MM.1S (cell line): ENCODE measurements around the gene SLC35A4.
A peak's percentile ranks its signal among the peaks of the same experiment; 100 is the strongest.

Experiments used
- DNase-seq: peaks from one replicate; pipeline ENCODE4 v3.0.0-alpha.2; 2015
- H2AFZ ChIP-seq: fragments of 300-600 bp; sonication (generic); 2 replicates; pipeline ENCODE4 v1.6.0; 2016; ENCODE audit warnings: antibody characterized with exemption, low read length
- H3F3A ChIP-seq: fragments of 300-600 bp; sonication (generic); 2 replicates; pipeline ENCODE4 v1.6.1; 2016; ENCODE audit warnings: mild to moderate bottlenecking, antibody characterized with exemption, low read length, moderate library complexity, mixed read lengths; ENCODE audit not compliant: insufficient read depth
- H3K27ac ChIP-seq: fragments of 300-600 bp; sonication (generic); 2 replicates; pipeline ENCODE4 v1.5.1; 2016; ENCODE audit warnings: mild to moderate bottlenecking, low read length
- H3K27me3 ChIP-seq: fragments of 300-600 bp; sonication (generic); replicated peaks from 2 replicates; pipeline ENCODE4 v1.6.0; 2016; ENCODE audit warnings: low read length; ENCODE audit not compliant: insufficient read depth
- H3K36me3 ChIP-seq: fragments of 300-600 bp; sonication (generic); replicated peaks from 2 replicates; pipeline ENCODE4 v1.6.1; 2016; ENCODE audit warnings: mild to moderate bottlenecking, low read length, mixed read lengths; ENCODE audit not compliant: insufficient read depth
- H3K4me1 ChIP-seq: fragments of 300-600 bp; sonication (generic); 2 replicates; pipeline ENCODE4 v1.6.1; 2016; ENCODE audit warnings: low read length, mixed read lengths
- H3K4me2 ChIP-seq: fragments of 300-600 bp; sonication (generic); 2 replicates; pipeline ENCODE4 v1.6.0; 2016; ENCODE audit warnings: low read depth, low read length
- H3K4me3 ChIP-seq: fragments of 300-600 bp; sonication (generic); 2 replicates; pipeline ENCODE4 v1.5.1; 2016; ENCODE audit warnings: low read length, mixed read lengths
- H3K79me2 ChIP-seq: fragments of 300-600 bp; sonication (generic); 2 replicates; pipeline ENCODE4 v1.6.1; 2016; ENCODE audit warnings: mixed run types, low read length, mixed read lengths
- H3K9ac ChIP-seq: fragments of 300-600 bp; sonication (generic); 2 replicates; pipeline ENCODE4 v1.6.1; 2016; ENCODE audit warnings: low read length, mixed read lengths
- H3K9me2 ChIP-seq: fragments of 300-600 bp; sonication (generic); replicated peaks from 2 replicates; pipeline ENCODE4 v1.6.1; 2016; ENCODE audit warnings: mild to moderate bottlenecking, low read length, mixed read lengths; ENCODE audit not compliant: insufficient read depth
- H3K9me3 ChIP-seq: fragments of 300-600 bp; sonication (generic); replicated peaks from 2 replicates; pipeline ENCODE4 v1.6.1; 2016; ENCODE audit warnings: mild to moderate bottlenecking, low read length, mixed read lengths; ENCODE audit not compliant: insufficient read depth
- H4K20me1 ChIP-seq: fragments of 300-600 bp; sonication (generic); 2 replicates; pipeline ENCODE4 v1.6.1; 2016; ENCODE audit warnings: mild to moderate bottlenecking, low read length, moderate library complexity, mixed read lengths; ENCODE audit not compliant: insufficient read depth
- EZH2 ChIP-seq: fragments of 300-600 bp; sonication (generic); optimal IDR thresholded peaks from 2 replicates; pipeline ENCODE3; 2017; ENCODE audit warnings: low read depth, mild to moderate bottlenecking, antibody characterized with exemption, low read length, mixed read lengths
- EZH2phosphoT487 ChIP-seq: fragments of 300-600 bp; sonication (generic); IDR thresholded peaks from 2 replicates; pipeline ENCODE4 v1.6.1; 2018; ENCODE audit warnings: antibody characterized with exemption, low read length
- TF ChIP-seq, protein P1 (sequence below): fragments of 300-600 bp; sonication (generic); IDR thresholded peaks from 2 replicates; pipeline ENCODE4 v1.5.1; 2016; ENCODE audit warnings: antibody characterized with exemption, low read length, mixed read lengths

The SLC35A4 gene

DNA sequence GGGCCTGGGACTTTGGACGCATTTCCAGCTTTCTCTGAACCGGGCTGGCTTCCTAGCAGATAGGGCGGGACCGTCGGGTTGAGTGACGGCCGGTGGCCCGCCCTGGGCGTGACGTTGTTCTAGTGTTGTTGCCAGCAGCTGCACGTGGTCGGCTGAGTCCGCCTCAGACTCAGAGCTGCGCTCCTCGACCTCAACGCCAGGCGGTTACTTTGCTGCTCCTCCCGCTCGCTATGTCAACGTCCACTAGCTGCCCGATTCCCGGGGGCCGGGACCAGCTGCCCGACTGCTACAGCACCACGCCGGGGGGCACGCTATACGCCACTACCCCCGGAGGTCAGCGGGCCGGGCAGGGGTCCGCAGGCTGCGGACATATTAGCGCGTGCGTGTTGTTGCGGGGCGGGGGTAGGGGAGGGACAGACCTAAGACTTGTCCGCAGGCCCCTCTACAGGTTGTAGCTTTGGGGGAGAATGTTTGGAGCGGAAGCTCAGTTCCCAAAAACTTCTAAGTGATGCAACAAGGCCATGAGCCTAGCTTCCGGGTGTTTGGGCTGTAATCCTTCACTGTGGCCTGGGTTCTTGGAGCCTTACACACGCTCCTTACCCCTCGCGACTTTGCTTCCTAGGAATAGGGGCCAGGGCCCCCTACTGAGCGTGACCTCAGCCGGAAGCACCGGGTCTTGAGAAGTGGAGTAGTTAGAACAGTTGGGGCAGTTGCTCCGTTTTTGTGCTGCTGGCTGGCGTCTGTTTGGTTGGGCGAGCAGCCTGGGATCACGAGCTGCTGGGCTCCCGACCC, 16.9 kb upstream of the SLC35A4 start, which contains the start of gene EIF4EBP3:
Gene EIF4EBP3, plus strand, starts transcription at position 155 of the 792 bp plus-strand sequence. Its CDS starts 76 bp downstream, at position 231.
- Histone ChIP-seq H3F3A (no peaks in the 10 kb centered on the region; the same call in none of the 2 replicates), H3K4me2 (peak within 1 kb of the TSS; percentile 70), H3K4me3 (peak within 1 kb of the TSS; percentile 8; the same call in 1 of the 2 replicates), H2AFZ (0 out of 2 replicates have a peak within 1 kb of the TSS, but pooled peaks have one; percentile 5), H3K79me2 (peaks cover 8% of the 10 kb centered on the region), H3K9me3 (no peaks in the 10 kb centered on the region), H3K9ac (peak within 1 kb of the TSS; percentile 12; the same call in 1 of the 2 replicates), H3K9me2 (no peaks in the 10 kb centered on the region), H3K27me3 (no peaks in the 10 kb centered on the region), H3K36me3 (0 out of 2 replicates have a peak, but pooled peaks cover 4% of the 10 kb centered on the region), H4K20me1 (no peaks in the 10 kb centered on the region), H3K4me1 (0 out of 2 replicates have a peak, but pooled peaks cover 4% of the 10 kb centered on the region), H3K27ac (no peak within 1 kb of the TSS)
- TF ChIP-seq EZH2: no peak
- TF ChIP-seq, protein P1, sequence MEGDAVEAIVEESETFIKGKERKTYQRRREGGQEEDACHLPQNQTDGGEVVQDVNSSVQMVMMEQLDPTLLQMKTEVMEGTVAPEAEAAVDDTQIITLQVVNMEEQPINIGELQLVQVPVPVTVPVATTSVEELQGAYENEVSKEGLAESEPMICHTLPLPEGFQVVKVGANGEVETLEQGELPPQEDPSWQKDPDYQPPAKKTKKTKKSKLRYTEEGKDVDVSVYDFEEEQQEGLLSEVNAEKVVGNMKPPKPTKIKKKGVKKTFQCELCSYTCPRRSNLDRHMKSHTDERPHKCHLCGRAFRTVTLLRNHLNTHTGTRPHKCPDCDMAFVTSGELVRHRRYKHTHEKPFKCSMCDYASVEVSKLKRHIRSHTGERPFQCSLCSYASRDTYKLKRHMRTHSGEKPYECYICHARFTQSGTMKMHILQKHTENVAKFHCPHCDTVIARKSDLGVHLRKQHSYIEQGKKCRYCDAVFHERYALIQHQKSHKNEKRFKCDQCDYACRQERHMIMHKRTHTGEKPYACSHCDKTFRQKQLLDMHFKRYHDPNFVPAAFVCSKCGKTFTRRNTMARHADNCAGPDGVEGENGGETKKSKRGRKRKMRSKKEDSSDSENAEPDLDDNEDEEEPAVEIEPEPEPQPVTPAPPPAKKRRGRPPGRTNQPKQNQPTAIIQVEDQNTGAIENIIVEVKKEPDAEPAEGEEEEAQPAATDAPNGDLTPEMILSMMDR: peak; percentile 52
- peak; percentile 88 for DNase-seq

DNA sequence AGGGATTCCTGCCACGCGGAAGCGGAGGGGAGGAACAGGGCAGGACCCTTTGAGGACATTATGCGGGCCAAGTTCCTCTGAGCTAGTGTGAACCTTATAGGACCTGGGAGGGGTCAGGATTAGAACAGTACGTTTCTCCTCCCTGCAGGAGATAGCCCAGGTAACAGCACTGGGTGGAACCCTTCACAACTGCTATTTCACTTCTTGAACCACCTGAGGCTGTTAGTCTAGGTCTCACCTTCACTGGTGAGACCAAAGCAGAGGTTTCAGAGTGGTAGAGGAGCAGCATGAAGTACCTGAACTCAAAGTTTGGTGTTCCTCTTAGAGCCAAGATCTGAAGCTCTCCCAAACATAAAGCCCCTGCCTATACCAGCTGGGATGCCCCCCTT, 16.3 kb upstream of the SLC35A4 start:
- DNase-seq: no peak
- Histone ChIP-seq H4K20me1 (0 out of 2 replicates have a peak, but pooled peaks cover under 1% of the 10 kb centered on the region), H3K27ac (no peak overlapping the region), H3K4me2 (no peak overlapping the region), H2AFZ (no peak overlapping the region), H3K9me3 (no peaks in the 10 kb centered on the region), H3K4me3 (no peak overlapping the region), H3K9me2 (no peaks in the 10 kb centered on the region), H3K36me3 (0 out of 2 replicates have a peak, but pooled peaks cover 4% of the 10 kb centered on the region), H3K4me1 (0 out of 2 replicates have a peak, but pooled peaks cover 4% of the 10 kb centered on the region), H3K79me2 (peaks cover 14% of the 10 kb centered on the region), H3K9ac (no peak overlapping the region), H3K27me3 (no peaks in the 10 kb centered on the region), H3F3A (no peaks in the 10 kb centered on the region; the same call in none of the 2 replicates)
- no peak for TF ChIP-seq EZH2phosphoT487
- TF ChIP-seq, protein P1: no peak
- TF ChIP-seq EZH2: no peak

DNA sequence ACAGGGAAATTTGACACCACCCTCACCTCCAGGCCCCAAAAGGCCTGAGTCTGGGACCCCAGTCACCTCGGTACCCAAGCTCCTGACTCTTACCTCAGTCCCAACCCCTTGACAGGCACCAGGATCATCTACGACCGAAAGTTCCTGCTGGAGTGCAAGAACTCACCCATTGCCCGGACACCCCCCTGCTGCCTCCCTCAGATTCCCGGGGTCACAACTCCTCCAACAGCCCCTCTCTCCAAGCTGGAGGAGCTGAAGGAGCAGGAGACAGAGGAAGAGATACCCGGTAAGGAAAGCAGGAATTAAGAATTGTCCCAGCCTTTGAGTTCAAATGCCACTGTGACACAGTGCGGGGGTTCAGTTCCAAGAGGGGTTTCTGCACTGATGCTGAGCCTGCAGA, 15.8 kb upstream of the SLC35A4 start:
- no peaks in the 10 kb centered on the region for H3K9me2 ChIP-seq
- 0 out of 2 replicates have a peak, but pooled peaks cover 4% of the 10 kb centered on the region for H3K36me3 ChIP-seq
- TF ChIP-seq EZH2phosphoT487: no peak
- TF ChIP-seq, protein P1: no peak
- no peak for TF ChIP-seq EZH2
- peaks cover 19% of the 10 kb centered on the region for H3K79me2 ChIP-seq
- no peak overlapping the region for H3K4me3 ChIP-seq
- no peak overlapping the region for H3K9ac ChIP-seq
- DNase-seq: no peak
- no peaks in the 10 kb centered on the region; the same call in none of the 2 replicates for H3F3A ChIP-seq
- H3K4me2 ChIP-seq: no peak overlapping the region
- 0 out of 2 replicates have a peak, but pooled peaks cover 4% of the 10 kb centered on the region for H3K4me1 ChIP-seq
- H2AFZ ChIP-seq: no peak overlapping the region
- H3K9me3 ChIP-seq: no peaks in the 10 kb centered on the region
- 0 out of 2 replicates have a peak, but pooled peaks cover 4% of the 10 kb centered on the region for H4K20me1 ChIP-seq
- H3K27ac ChIP-seq: no peak overlapping the region
- H3K27me3 ChIP-seq: no peaks in the 10 kb centered on the region
